Activated T-helper 1 cell treated with anti-CD3 and anti-CD28 coated beads, Interleukin-12 subunit alpha, Interleukin-12 subunit beta, Interleukin-2, Interleukin-4 antibody, amounts not matched to agents 30 ng/mL and 10 ng/mL and 1 ng/mL, durations not matched to agents 14 hours and 24 hours and 36 hours (primary cell): ENCODE results near the gene GPR52. TPM values are rescaled to one million over a fixed set of nuclear protein-coding genes. Genes with fewer than 3 reads are reported as not detected.

Experiments
- DNase-seq: peaks from one replicate; pipeline ENCODE4 v3.0.0; 2021; ENCODE audit warnings: low spot score
- H3K27ac Mint-ChIP-seq: one replicate; pipeline ENCODE4 v1.8.0; 2021; ENCODE audit warnings: mild to moderate bottlenecking, mixed read lengths
- H3K27me3 Mint-ChIP-seq: one replicate; pipeline ENCODE4 v1.8.0; 2022; ENCODE audit warnings: mild to moderate bottlenecking, moderate library complexity, mixed read lengths; ENCODE audit not compliant: insufficient read depth
- H3K36me3 Mint-ChIP-seq: one replicate; pipeline ENCODE4 v1.8.0; 2021; ENCODE audit warnings: low read depth, mixed read lengths
- H3K4me1 Mint-ChIP-seq: one replicate; pipeline ENCODE4 v1.8.0; 2021; ENCODE audit warnings: low read depth, mixed read lengths
- H3K4me3 Mint-ChIP-seq: one replicate; pipeline ENCODE4 v1.8.0; 2021; ENCODE audit warnings: mild to moderate bottlenecking, moderate library complexity, mixed read lengths
- H3K9me3 Mint-ChIP-seq: one replicate; pipeline ENCODE4 v1.8.0; 2021; ENCODE audit warnings: mixed read lengths
- intact Hi-C: fragments of 100-400 bp; cut with micrococcal nuclease; formaldehyde crosslinking; loops from one replicate; pipeline ENCODE4 v1.15.1; 2024
- total RNA-seq: library from RNA; stranded (reverse); gene quantifications from 2 replicates; pipeline ENCODE4 v1.2.3, GENCODE V29; 2022

Gene GPR52
- total RNA-seq, 1 donor from 2014 or later, result 3.1 TPM

GRCh38 chr1:174425121-174425520 is 22.6 kb upstream of the GPR52 start:
- no peak overlapping the region for H3K27ac Mint-ChIP-seq
- H3K4me3 Mint-ChIP-seq, result no peak overlapping the region
- H3K36me3 Mint-ChIP-seq, result no peaks in the 10 kb centered on the region
- DNase-seq, result no peak
- intact Hi-C loops, result no loop called here
- H3K4me1 Mint-ChIP-seq, result no peaks in the 10 kb centered on the region
- H3K9me3 Mint-ChIP-seq, result no peaks in the 10 kb centered on the region
- no peaks in the 10 kb centered on the region for H3K27me3 Mint-ChIP-seq

DNA sequence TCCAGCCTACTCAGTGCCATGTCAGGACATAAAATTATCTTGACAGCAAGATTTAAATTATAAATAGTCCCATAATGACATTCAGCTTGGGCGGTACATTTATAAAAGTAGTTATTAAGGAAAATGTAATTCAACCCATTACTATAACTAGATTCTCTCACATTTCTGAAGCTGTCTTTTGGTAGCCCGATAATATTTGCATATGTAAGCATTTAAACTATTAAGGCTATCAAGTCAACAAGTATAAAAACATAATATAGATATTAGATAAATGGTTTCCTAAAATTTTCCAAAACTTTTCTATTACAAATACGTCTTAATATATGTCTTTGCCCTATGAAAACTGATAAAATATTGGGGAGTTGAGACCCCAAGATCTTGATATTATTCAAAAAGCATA is 21.6 kb upstream of the GPR52 start:
- Mint-ChIP-seq H3K27ac (no peak overlapping the region), H3K4me3 (no peak overlapping the region), H3K36me3 (no peaks in the 10 kb centered on the region), H3K27me3 (no peaks in the 10 kb centered on the region), H3K4me1 (no peaks in the 10 kb centered on the region), H3K9me3 (no peaks in the 10 kb centered on the region)
- no peak for DNase-seq
- intact Hi-C loops, result no loop called here

- no peaks in the 10 kb centered on the region for H3K36me3 Mint-ChIP-seq
- no peak overlapping the region for H3K27ac Mint-ChIP-seq
- intact Hi-C loops, result no loop called here
- H3K27me3 Mint-ChIP-seq, result no peaks in the 10 kb centered on the region
- H3K4me1 Mint-ChIP-seq, result no peaks in the 10 kb centered on the region
- no peaks in the 10 kb centered on the region for H3K9me3 Mint-ChIP-seq
- no peak overlapping the region for H3K4me3 Mint-ChIP-seq
- DNase-seq, result no peak
Measured at GRCh38 chr1:174428033-174428432, 19.7 kb upstream of the GPR52 start.

DNA sequence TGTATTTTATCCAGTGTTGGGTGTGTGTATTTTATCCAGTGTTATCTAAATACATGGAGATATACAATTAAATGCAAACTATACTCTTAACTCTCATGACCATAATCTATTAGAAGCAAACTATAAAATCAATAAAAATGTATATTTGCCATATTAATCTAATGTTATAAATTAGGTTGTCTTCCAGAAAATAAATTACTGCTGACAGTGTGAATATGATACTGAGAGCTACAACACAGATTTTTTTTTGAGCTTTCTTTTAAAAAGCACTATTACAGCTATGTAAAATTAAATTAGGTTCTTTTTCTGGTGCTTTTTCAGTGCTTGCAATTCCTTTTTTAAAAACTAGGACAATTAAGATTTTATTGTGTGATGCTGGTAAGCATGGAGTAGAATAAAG is 19.0 kb upstream of the GPR52 start:
- intact Hi-C loops, result no loop called here
- H3K27ac Mint-ChIP-seq, result no peak overlapping the region
- no peaks in the 10 kb centered on the region for H3K27me3 Mint-ChIP-seq
- H3K9me3 Mint-ChIP-seq, result no peaks in the 10 kb centered on the region
- H3K4me1 Mint-ChIP-seq, result no peaks in the 10 kb centered on the region
- H3K4me3 Mint-ChIP-seq, result no peak overlapping the region
- no peak for DNase-seq
- H3K36me3 Mint-ChIP-seq, result no peaks in the 10 kb centered on the region

DNA sequence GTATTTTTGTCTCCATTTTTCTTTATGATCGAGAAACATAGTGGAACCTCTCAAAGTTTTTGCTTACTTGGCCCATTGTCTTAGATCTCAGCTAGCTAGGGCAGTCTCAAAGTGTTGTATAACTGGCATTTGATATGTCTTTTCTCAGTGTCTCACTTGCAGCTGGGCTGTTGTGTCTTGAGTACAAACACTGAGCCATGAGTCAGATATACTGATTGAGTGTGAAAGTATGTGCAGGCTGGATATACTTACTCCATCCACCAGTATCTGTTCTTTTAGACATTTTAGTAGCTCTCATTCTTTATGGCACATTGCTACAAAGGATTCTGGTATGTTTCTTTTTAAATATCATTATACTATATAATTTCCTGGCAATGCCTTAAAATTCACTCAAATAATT is 14.3 kb upstream of the GPR52 start:
- no peak for DNase-seq
- intact Hi-C loops, result no loop called here
- H3K4me1 Mint-ChIP-seq, result no peaks in the 10 kb centered on the region

DNA sequence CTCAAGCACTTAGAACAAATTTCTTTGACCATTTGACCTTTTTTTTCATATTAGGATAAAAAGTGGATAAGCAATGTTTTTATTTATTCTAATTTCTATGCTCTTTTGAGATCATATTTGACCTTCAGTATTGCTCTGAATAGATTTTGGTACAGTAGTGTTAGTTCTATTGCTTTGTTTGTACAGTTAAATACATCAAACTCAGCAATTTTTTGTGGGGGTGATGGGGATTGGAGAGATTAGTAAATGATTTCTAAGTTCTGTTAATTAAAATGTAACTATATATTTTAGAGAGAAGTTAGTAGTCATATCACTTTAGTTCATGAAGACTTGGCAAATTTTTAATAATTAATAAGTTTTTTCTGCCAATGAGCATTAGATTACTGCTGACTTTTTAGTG is 2.4 kb upstream of the GPR52 start:
- no peak for DNase-seq
- intact Hi-C loops, result no loop called here
- Mint-ChIP-seq H3K27me3 (no peaks in the 10 kb centered on the region), H3K4me1 (no peaks in the 10 kb centered on the region), H3K36me3 (no peaks in the 10 kb centered on the region), H3K4me3 (no peak overlapping the region), H3K27ac (no peak overlapping the region), H3K9me3 (no peaks in the 10 kb centered on the region)

More for the DNA sequence above, 14.3 kb upstream of the GPR52 start:
- H3K27me3 Mint-ChIP-seq, result no peaks in the 10 kb centered on the region
- H3K4me3 Mint-ChIP-seq, result no peak overlapping the region
- H3K36me3 Mint-ChIP-seq, result no peaks in the 10 kb centered on the region
- H3K27ac Mint-ChIP-seq, result no peak overlapping the region
- H3K9me3 Mint-ChIP-seq, result peaks cover 6% of the 10 kb centered on the region

DNA sequence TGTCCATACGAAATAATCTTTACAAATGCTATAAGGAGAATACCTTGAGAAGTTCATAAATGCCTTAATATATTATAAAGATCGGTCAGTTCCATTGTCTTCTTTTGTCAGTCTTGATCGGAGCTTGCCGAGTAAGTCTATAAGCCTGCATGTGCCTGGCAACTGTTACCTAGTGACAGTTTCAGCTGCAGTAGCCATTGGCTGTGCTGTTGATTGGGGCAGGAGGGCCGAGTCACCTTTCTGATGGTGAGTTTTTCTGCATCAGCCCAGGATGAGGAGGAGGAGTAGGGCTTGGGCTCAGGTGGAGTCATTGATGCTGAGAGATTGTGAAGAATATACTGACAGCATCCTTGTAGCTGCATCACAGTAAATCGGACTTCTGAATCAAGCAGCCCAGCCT is 1.9 kb upstream of the GPR52 start:
- Mint-ChIP-seq H3K27me3 (no peaks in the 10 kb centered on the region), H3K36me3 (no peaks in the 10 kb centered on the region), H3K27ac (no peak overlapping the region), H3K4me3 (no peak overlapping the region), H3K9me3 (no peaks in the 10 kb centered on the region), H3K4me1 (no peaks in the 10 kb centered on the region)
- intact Hi-C loops, result no loop called here
- DNase-seq, result no peak

DNA sequence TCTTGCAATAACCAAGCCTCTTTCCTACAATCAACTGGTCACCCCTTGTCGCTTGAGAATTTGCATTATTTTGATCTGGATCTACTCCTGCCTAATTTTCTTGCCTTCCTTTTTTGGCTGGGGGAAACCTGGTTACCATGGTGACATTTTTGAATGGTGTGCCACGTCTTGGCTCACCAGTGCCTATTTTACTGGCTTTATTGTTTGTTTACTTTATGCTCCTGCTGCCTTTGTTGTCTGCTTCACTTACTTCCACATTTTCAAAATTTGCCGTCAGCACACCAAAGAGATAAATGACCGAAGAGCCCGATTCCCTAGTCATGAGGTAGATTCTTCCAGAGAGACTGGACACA is 743 bp downstream of the GPR52 start:
- no peak for DNase-seq
- Mint-ChIP-seq H3K36me3 (no peaks in the 10 kb centered on the region), H3K27me3 (no peaks in the 10 kb centered on the region), H3K9me3 (no peaks in the 10 kb centered on the region), H3K27ac (no peak overlapping the region), H3K4me1 (no peaks in the 10 kb centered on the region), H3K4me3 (no peak overlapping the region)
- intact Hi-C loops, result no loop called here

- Mint-ChIP-seq H3K27me3 (no peaks in the 10 kb centered on the region), H3K36me3 (no peaks in the 10 kb centered on the region), H3K4me1 (no peaks in the 10 kb centered on the region), H3K9me3 (no peaks in the 10 kb centered on the region), H3K4me3 (no peak overlapping the region), H3K27ac (no peak overlapping the region)
- DNase-seq, result no peak
- intact Hi-C loops, result no loop called here
Measured at GRCh38 chr1:174448974-174449373, 1.2 kb downstream of the GPR52 start.

DNA sequence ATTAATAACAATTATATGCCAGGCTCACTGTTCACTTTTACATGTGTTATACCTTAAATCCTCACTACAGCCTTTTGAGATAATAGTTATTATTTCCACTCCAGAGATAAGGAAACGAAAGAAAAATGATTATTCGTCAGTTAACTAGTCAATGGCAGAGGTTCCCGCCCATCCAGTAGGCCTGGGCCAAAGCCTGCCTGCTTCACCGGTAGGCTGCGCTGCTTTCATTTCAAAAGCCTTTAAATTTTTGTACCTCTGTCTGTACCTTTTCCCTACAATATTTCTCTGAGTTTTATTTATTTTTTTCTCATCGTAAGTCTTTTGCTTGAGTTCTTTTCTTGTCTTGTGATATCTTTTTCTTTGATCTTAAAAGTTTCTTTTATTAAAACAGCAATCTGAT is 3.6 kb downstream of the GPR52 start:
- DNase-seq, result no peak
- no peaks in the 10 kb centered on the region for H3K36me3 Mint-ChIP-seq
- H3K4me3 Mint-ChIP-seq, result no peak overlapping the region
- no peaks in the 10 kb centered on the region for H3K4me1 Mint-ChIP-seq
- no peaks in the 10 kb centered on the region for H3K27me3 Mint-ChIP-seq
- H3K9me3 Mint-ChIP-seq, result no peaks in the 10 kb centered on the region
- H3K27ac Mint-ChIP-seq, result no peak overlapping the region
- intact Hi-C loops, result no loop called here

GRCh38 chr1:174465855-174466254 is 18.1 kb downstream of the GPR52 start:
- H3K27ac Mint-ChIP-seq, result no peak overlapping the region
- no peak overlapping the region for H3K4me3 Mint-ChIP-seq
- DNase-seq, result no peak
- H3K36me3 Mint-ChIP-seq, result no peaks in the 10 kb centered on the region
- H3K9me3 Mint-ChIP-seq, result peaks cover 6% of the 10 kb centered on the region
- no peaks in the 10 kb centered on the region for H3K4me1 Mint-ChIP-seq
- intact Hi-C loops, result no loop called here
- H3K27me3 Mint-ChIP-seq, result peaks cover 2% of the 10 kb centered on the region

DNA sequence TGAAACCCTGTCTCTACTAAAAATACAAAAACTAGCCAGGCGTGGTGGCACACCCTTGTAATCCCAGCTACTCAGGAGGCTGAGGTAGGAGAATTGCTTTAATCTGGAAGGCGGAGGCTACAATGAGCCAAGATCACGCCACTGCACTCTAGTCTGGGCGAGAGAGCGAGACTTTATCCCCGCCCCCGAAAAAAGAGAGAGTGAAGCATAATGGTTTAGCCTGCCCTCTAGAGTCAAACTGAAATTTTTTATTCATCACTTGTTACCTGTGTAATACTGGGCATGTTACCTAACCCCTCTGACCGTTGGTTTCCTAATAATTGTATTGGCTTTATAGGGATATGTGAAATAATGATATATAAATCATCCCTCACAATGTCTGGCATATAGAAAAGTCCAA is 18.8 kb downstream of the GPR52 start:
- Mint-ChIP-seq H3K27ac (no peak overlapping the region), H3K27me3 (peaks cover 2% of the 10 kb centered on the region), H3K36me3 (no peaks in the 10 kb centered on the region)

DNA sequence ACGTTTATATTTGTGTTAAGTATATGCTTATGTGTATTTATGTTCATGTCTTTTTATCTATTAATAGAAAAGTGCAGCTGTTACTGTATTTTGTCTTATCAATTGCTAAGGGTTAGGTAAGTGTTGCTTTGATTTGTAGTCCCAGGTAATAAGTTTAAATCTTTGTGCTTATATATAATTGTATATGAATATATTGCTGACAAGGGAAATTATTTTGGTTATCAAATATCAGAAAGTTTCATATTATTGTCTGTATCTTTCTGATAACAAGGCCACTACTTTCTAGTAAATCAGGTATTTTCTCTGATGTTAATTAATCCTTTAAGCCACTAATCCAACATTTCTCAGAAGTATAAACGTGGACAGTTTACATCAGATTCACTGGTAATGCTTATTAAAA is 21.3 kb downstream of the GPR52 start:
- Mint-ChIP-seq H3K9me3 (no peaks in the 10 kb centered on the region), H3K27ac (no peak overlapping the region), H3K4me1 (no peaks in the 10 kb centered on the region), H3K4me3 (no peak overlapping the region), H3K36me3 (no peaks in the 10 kb centered on the region), H3K27me3 (peaks cover 2% of the 10 kb centered on the region)
- intact Hi-C loops, result no loop called here
- no peak for DNase-seq

More for the DNA sequence above, 18.8 kb downstream of the GPR52 start:
- Mint-ChIP-seq H3K9me3 (peaks cover 6% of the 10 kb centered on the region), H3K4me3 (no peak overlapping the region), H3K4me1 (no peaks in the 10 kb centered on the region)
- no peak for DNase-seq
- intact Hi-C loops, result no loop called here

- Mint-ChIP-seq H3K36me3 (no peaks in the 10 kb centered on the region), H3K4me1 (no peaks in the 10 kb centered on the region)
Measured at GRCh38 chr1:174469687-174470086, 21.9 kb downstream of the GPR52 start.

More at GRCh38 chr1:174469687-174470086, 21.9 kb downstream of the GPR52 start:
- H3K9me3 Mint-ChIP-seq, result no peaks in the 10 kb centered on the region
- DNase-seq, result no peak
- intact Hi-C loops, result no loop called here
- H3K27ac Mint-ChIP-seq, result no peak overlapping the region
- no peak overlapping the region for H3K4me3 Mint-ChIP-seq
- peaks cover 2% of the 10 kb centered on the region for H3K27me3 Mint-ChIP-seq
